AG09319 (cell line): ENCODE results near the gene CCR7.

Source experiments
- DNase-seq: peaks from one replicate; pipeline ENCODE4 v3.0.0-alpha.2; 2010; ENCODE audit warnings: low read depth; ENCODE audit errors: extremely low read depth
- CTCF ChIP-seq: IDR thresholded peaks from 2 replicates; pipeline ENCODE4 v1.5.1; 2011; ENCODE audit warnings: low read depth, mild to moderate bottlenecking, inconsistent platforms, low read length, moderate library complexity

CCR7 gene

GRCh38 chr17:40533896-40534295, 31.4 kb downstream of the CCR7 start:
- TF ChIP-seq CTCF: no peak
- DNase-seq: no peak

- TF ChIP-seq CTCF: no peak
- no peak for DNase-seq
These were observed 32.6 kb downstream of the CCR7 start for GRCh38 chr17:40532520-40533253.

DNA sequence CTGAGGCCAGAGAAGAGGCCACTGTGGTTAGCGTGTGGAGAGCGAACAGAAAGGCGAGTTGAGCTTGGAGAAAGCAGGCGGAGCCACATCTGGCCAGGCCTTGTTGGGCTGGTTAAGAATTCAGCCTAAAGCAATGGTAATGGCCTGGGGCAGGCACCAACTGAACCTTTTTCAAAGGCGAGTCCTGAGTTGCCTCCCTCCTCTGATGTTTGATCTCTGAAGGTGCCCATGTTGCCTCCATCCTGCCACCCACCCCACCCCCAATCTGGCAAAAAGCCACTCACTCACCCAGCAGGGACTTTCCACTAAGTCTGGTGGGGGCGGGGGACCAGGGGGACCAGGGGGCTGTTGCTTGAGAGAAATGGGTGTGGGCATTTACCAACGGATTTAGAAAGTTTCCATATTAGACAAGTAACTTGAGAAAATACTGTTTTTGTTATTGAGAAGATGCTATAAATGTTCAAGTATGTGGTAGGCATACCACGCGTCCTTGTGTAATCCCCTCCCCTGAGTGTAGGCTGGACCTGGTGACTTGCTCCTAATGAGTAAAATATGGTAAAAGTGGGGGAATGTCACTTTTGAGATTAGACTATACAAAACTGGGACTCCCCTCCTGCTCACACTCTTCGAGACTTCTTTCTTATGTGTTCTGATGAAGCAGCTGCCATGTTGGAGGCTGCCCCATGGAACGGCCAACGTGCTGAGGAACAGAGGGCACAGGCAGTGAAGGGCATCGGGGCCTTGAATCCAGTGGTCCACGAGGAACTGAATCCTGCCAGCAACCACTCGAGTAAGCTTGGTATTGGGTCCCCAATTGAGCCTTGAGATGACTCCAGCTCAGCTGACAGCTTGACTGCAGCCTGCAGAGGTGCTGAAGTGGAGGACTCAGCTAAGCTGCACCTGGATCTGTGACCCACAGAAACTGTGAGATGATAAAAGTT, 34.0 kb downstream of the CCR7 start:
- no peak for TF ChIP-seq CTCF
- no peak for DNase-seq

DNA sequence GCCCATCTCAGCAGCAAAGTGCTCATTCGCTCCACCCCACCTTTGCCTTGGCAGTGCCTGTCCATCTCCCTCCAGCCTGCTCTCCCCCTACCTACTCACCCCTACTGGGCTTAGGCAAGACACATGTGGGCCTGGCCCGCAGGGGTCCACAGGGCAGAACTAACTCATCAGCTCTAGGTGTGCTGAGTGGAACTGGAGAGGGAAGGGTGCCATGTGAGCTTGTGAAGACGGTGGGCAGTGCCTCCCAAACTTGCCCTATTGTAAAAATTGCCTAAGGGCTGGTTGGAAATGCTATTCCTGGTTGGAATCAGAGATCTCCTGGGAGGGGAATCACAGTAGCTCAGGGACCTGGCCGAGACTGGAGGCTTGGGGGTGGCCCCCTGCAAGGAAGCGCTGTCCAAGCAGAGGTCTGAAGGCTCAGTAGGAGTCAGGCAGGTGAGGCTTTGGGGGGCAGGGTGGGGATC, 34.7 kb downstream of the CCR7 start:
- DNase-seq: no peak
- no peak for TF ChIP-seq CTCF

- DNase-seq: no peak
- no peak for TF ChIP-seq CTCF
These were observed 35.3 kb downstream of the CCR7 start for GRCh38 chr17:40529991-40530390.

DNA sequence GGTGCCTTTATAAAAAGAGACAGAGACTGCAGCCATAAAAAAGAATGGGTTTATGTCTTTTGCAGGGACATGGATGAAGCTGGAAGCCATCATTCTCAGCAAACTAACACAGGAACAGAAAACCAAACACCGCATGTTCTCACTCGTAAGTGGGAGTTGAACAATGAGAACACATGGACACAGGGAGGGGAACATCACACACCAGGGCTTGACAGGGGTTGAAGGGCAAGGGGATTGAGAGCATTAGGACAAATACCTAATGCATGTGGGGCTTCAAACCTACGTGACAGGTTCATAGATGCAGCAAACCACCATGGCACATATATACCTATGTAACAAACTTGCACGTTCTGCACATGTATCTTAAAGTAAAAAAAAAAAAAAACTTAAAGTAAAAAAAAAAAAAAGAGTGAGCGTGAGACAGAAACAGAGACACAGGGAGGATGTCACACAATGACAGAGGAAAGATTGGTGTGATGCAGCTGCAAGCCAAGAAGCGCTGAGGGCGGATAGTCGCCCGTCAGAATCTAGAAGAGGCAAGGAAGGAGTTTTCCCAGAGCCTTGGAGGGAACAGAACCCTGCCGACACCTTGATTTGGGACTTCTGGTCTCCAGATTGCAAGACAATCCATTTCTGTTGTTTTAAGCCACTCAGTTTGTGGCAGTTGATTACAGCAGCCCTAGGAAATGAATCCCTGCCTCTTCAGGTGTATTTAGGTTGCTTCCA, 36.4 kb downstream of the CCR7 start:
- TF ChIP-seq CTCF: no peak
- DNase-seq: no peak
